NCI-H1048 (cell line): ENCODE data around the gene SPARCL1.
"Not testable (repeated sequence)": the region's sequence is repeated elsewhere in the genome, so short reads cannot be mapped to it uniquely, and the experiment has no call there.

Source experiments
- DNase-seq: peaks from one replicate; lab custom pipeline; 2025; lab: John Stamatoyannopoulos, UW

The SPARCL1 gene

DNA sequence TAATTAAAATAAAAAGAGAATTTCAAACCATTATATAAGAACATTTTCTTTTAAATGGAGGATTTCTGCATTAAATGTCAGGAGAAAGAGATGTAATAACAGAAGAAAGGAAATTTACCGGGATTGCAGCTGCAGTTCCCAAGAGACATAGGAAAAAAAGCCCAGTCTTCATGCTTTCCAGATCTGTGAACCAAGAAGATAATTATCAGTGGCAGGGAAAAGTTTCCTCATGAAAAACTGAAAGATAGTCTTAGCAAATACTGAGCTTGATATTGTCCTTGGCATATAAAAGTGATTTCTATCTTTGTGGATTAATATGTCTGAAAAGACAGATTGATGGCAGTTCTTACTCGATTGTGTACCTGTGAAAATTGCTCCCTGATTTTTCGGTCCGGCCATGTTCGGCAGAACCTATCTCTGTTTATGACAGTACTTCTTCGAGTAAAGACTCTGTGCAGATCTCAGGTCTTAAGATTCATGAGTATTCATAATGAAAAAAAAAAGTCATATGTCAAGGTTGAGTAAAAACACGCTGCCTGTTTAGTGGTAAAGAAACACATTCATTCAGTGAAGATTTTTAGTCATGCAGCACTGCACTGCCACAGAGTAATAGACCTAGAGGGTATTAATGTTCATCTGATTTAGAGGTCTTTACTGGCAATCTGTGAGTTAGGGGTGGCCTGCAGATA lies 29.6 kb downstream of the SPARCL1 start:
- DNase-seq = no peak

GRCh38 chr4:87498446-87498900 lies 30.7 kb downstream of the SPARCL1 start:
- no peak for DNase-seq

- no peak for DNase-seq
Observed at GRCh38 chr4:87497578-87497977, 31.6 kb downstream of the SPARCL1 start.

DNA sequence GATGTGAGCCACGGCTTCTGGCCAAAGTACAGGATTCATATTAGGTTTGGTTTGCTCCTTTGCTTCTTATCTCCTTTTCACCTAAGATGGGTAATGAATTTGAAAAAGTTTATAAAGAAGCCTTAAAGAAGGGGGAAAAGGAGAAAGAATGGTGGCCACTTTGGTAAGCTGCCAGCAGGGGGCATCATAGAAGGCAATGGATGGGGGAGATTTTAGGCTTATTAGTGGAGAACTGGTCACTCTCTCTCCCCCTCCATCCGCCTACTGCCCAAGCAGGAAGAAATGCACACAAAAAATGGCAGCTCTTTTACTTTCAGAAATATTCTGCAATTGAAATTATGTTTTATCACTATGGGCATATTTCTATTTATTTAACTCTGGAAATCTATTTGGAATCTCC lies 32.0 kb downstream of the SPARCL1 start:
- DNase-seq = no peak

DNA sequence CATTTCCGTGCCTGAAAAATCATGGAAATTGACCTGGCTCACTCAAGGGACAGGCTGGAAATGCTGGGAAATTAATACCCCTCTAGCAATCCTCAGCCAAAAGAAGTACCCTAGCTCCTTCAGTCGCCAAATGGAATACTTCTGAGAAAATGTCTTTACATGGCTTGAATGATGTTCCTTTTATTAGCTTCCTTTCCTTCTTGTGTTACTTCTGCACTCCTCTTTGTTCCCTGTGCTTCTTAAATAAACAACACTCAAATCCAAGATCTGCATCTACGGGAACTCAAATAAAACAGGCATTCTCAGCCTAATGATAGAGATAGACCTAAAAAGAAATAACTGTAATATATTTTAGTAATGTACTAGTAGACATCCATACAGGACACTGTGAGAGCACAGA lies 36.1 kb downstream of the SPARCL1 start:
- no peak for DNase-seq

DNA sequence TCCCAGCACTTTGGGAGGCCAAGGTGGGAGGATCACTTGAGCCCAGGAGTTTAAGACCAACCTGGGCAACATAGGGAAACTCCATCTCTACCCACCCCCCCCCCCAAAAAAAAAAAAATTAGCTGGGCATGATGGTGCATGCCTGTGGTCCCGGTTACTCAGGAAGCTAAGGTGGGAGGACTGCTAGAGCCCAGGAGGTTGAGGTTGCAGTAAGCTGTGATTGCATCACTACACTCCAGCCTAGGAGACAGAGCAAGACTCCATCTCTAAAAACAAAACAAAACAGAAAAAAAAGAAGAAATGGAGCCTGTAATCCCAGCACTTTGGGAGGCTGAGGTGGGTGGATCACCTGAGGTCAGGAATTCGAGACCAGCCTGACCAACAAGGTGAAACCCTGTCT lies 37.3 kb downstream of the SPARCL1 start:
- DNase-seq = not testable (repeated sequence)

- DNase-seq = no peak
Observed at GRCh38 chr4:87491436-87491835, 37.7 kb downstream of the SPARCL1 start.

DNA sequence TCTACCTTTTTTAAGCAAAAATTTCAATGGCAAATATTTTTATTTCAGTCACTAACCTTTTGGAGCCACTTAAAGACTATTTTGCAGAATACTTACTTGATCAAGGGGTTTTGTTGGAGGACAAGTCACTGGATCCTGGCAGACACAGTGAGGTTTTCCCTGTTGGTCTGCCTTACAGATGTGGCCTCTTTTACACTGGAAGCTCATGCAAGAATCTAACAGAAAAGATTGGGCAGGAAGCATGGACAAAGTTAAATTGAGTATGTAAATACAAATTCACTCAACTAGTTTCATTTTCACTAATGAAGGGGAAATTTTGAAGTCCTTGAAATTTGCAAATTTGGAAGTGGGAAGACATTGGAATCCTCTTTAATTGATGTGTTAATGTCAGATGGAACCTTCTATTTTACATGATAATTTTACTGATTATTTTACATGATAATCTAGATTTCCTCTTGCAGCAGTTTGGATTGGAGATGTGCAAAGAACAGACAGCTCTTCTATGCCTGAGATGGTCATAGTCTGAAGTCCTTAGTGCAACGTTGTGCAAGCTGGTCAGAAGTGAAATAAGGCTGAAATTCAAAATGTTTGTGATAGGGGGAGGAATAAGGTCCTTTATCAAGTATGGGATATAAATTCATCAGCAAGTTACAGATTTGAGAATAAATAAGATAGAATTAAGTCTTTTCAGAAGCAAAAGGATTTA lies 38.4 kb downstream of the SPARCL1 start:
- DNase-seq = no peak

GRCh38 chr4:87489678-87490077 lies 39.5 kb downstream of the SPARCL1 start:
- no peak for DNase-seq

DNA sequence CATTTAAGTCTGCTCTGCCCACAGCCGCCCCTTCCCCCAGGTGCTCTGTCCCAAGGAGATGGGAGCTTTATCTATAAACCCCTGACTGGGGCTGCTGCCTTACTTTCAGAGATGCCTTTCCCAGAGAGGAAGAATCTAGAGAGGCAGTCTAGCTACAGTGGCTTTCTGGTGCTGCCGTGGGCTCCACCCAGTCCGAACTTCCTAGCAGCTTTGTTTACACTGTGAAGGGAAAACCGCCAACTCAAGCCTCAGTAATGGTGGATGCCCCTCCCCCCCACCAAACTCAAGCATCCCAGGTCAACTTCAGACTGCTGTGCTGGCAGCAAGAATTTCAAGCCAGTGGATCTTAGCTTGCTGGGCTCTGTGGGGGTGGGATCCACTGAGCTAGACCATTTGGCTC lies 40.5 kb downstream of the SPARCL1 start:
- not testable (repeated sequence) for DNase-seq

DNA sequence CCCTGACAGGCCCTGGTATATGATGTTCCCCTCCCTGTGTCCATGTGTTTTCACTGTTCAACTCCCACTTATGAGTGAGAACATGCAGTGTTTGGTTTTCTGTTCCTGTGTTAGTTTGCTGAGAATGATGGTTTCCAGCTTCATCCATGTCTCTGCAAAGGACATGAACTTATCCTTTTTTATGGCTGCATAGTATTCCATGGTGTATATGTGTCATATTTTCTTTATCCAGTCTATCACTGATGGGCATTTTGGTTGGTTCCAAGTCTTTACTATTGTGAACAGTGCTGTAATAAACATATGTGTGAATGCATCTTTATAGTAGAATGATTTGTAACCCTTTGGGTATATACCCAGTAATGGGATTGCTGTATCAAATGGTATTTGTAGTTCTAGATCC lies 45.9 kb downstream of the SPARCL1 start:
- DNase-seq = not testable (repeated sequence)

DNA sequence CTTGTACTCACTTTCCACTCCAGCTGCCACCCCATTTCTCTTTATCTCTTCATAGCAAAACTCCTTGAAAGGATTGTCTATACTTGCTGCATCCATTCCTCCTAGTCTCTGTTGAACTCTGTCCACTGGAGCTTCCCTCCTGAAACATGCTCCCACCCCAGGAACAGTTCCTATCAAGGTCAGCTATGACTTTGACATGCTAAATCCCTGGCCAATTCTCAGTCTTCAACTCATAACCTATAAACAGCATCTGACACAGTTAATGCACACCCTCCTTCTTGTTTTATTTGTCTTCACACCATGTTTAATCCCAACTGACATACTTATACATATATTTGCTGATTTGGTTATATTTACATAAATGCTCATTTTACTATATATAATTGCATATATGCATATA lies 47.8 kb downstream of the SPARCL1 start:
- no peak for DNase-seq

DNA sequence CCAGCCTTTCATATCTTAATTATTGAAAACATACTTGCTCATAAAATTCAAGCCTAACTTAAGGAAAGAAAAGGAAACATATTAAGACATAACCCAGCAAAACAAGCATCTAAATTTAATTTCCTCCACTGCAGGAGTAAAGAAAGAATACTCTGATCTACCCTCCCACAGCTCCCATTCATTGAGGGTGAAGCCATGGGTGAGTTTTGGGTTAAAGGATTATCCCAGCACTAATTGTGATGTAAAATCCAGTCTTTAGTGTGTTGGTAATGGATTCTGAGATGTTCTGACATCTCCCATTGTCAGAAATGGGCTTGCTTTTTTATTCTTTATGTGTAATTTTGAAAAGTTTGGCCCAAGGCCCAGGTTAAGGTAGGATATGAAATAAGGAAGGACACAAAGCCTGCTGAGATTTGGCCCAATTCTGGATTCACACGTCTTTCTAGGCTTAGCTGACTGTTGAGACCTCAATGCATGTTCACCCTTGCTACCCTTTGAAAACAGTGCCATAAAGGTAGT lies 50.4 kb downstream of the SPARCL1 start:
- DNase-seq = no peak

DNA sequence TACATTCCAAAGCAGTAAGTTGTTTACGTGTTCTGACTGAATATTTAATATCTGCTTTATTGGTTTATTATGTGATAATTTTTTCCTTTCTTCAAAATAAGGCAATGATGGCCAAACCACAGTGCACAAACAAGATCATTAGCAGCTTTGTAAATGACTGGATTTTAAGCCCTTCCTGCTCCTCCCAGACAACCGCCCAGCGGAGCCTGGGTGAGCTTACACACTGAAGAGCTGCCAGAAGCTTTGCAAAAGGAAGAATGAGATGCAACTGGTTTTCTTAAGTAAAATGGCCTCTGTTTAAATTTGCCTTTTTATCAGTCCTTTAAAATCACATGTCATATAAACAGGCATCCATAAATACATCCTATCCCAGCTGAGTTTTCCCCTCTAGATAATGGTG lies 52.2 kb downstream of the SPARCL1 start:
- no peak for DNase-seq

GRCh38 chr4:87469390-87469789 lies 59.8 kb downstream of the SPARCL1 start:
- DNase-seq = no peak

GRCh38 chr4:87465739-87466366 lies 63.3 kb downstream of the SPARCL1 start:
- no peak for DNase-seq

DNA sequence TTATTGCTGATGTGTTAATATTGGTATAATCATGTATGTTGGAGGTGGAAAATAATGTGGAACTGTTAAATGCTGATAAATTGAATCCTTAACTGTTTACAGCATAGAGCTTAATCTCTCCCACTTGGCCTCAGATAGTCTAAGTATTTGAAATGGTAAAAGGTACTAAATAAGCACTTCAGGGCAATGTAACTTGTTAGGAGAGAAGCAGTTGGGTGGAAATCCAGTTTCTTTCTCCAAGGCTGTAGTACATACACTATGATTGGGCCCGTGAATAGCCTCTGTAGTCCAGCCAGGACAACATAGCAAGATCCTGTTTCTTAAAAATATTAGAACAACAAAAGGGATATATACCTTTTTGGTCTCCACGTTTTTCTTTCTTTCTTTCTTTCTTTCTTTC lies 67.1 kb downstream of the SPARCL1 start:
- DNase-seq = no peak

GRCh38 chr4:87461281-87461700 lies 67.9 kb downstream of the SPARCL1 start:
- no peak for DNase-seq

DNA sequence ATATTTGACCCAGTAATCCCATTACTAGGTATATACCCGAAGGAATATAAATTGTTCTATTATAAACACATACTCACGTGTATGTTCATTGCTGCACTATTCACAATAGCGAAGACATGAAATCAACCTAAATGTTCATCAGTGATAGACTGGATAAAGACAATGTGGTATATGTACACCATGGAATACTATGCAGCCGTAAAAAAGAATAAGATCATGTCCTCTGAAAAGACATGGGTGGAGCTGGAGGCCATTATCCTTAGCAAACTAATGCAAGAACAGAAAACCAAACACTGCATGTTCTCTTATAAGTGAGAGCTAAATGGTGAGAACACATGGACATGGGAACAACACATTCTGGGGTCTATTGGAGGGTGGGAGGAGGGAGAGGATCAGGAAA lies 70.3 kb downstream of the SPARCL1 start:
- no peak for DNase-seq

GRCh38 chr4:87451537-87451936 lies 77.6 kb downstream of the SPARCL1 start:
- DNase-seq = no peak

DNA sequence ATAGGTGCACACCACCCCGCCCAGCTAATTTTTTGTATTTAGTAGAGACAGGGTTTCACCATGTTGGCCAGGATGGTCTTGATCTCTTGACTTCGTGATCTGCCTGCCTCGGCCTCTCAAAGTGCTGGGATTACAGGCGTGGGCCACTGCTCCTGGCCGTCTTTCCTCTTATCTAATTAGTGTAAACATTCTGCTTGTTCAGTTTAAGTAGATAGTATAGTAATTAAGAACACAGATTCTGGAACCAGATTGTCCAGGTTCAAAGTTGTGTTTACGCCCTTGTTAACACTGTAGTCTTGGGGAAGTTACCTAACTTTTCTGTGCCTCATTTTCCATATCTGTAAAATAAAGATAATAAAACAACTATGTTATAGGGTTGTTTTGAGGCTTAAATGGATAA lies 82.8 kb downstream of the SPARCL1 start:
- not testable (repeated sequence) for DNase-seq

GRCh38 chr4:87445964-87446363 lies 83.2 kb downstream of the SPARCL1 start:
- DNase-seq = no peak

DNA sequence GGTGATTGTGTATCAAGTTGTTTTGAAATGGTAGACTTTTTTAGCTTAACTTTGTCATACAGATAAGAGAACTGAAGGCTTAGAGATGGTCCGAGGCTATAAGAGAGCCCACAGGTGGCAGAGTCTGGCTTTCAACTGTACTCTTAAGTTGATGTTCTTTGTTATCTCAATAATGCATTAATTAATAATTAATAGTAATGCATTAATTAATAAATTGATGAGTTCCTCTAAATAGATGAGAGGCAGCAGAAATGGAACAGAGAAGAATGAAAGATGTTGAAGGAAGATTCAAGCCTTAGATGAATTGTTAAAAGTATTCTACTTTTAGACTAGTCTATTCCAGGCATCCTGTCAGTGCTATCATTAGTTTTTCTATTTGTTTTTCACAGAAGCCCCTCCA lies 84.4 kb downstream of the SPARCL1 start:
- DNase-seq = no peak
